ENCODE measurements around the gene BORCS6. TPM values are rescaled to one million over a fixed set of nuclear protein-coding genes. Genes with fewer than 3 reads are reported as not detected.

Gene BORCS6
- total RNA-seq, 1 donor from 2014 or later, result 12.3 TPM

- no peaks in the 10 kb centered on the region for H3K9me3 Mint-ChIP-seq
- H3K36me3 Mint-ChIP-seq (ENCODE audit: low read depth), result peaks cover 2% of the 10 kb centered on the region
- intact Hi-C loops (cut with micrococcal nuclease), result no loop called here
- ChIA-PET CTCF (no interaction called here), POLR2A (interaction anchor here (0.5 to 0.6 kb wide), 2 partner anchors 9 to 704 kb away, joined by 3 to 5 read pairs; no protein-coding TSS in a partner anchor)
- H3K27ac Mint-ChIP-seq, result no peak overlapping the region
- ATAC-seq (ENCODE audit: low read depth) (no peak), DNase-seq (no peak)
- H3K4me1 Mint-ChIP-seq, result peaks cover 8% of the 10 kb centered on the region
- no peak for TF ChIP-seq CTCF (IDR thresholded peaks at IDR 0.05)
- H3K4me3 Mint-ChIP-seq, result no peak overlapping the region
- no peaks in the 10 kb centered on the region for H3K27me3 Mint-ChIP-seq
Observed at GRCh38 chr17:8204761-8205555, 15.0 kb upstream of the BORCS6 start.

GRCh38 chr17:8192070-8192815 lies 2.3 kb upstream of the BORCS6 start:
- ATAC-seq (ENCODE audit: low read depth) (peak; percentile 10), DNase-seq (no peak)
- no peak overlapping the region for H3K27ac Mint-ChIP-seq
- H3K4me1 Mint-ChIP-seq, result peaks cover 18% of the 10 kb centered on the region
- no peak overlapping the region for H3K4me3 Mint-ChIP-seq
- no peaks in the 10 kb centered on the region for H3K27me3 Mint-ChIP-seq
- no peaks in the 10 kb centered on the region for H3K36me3 Mint-ChIP-seq (ENCODE audit: low read depth)
- ChIA-PET CTCF (no interaction called here), POLR2A (interaction anchor here (0.5 to 12.3 kb wide), 11 partner anchors 17 to 1169 kb away, joined by 3 to 365 read pairs (median 5); partner anchors contain the start of genes AURKB, CTC1, PFAS and RANGRF)
- no peak for TF ChIP-seq CTCF (IDR thresholded peaks at IDR 0.05)
- no peaks in the 10 kb centered on the region for H3K9me3 Mint-ChIP-seq
- intact Hi-C loops (cut with micrococcal nuclease), result no loop called here

GRCh38 chr17:8190506-8190905 lies 526 bp upstream of the BORCS6 start:
- POLR2A ChIA-PET, result interaction anchor here (0.6 to 12.3 kb wide), 23 partner anchors 10 to 775 kb away, joined by 3 to 365 read pairs (median 8); partner anchors contain the start of genes AURKB, CTC1, PFAS and PIK3R5
- H3K27ac Mint-ChIP-seq, result peak overlapping the region; percentile 95
- ATAC-seq (ENCODE audit: low read depth), result no peak

GRCh38 chr17:8189041-8189710 lies 804 bp downstream of the BORCS6 start:
- ChIA-PET CTCF (interaction anchor here (3.3 kb wide), 1 partner anchor 32 kb away, joined by 20 read pairs; no protein-coding TSS in a partner anchor), POLR2A (interaction anchor here (0.8 to 12.3 kb wide), 17 partner anchors 8 to 502 kb away, joined by 3 to 365 read pairs (median 13); partner anchors contain the start of genes AURKB, CTC1, PFAS and RANGRF)
- Mint-ChIP-seq H3K27me3 (no peaks in the 10 kb centered on the region), H3K9me3 (no peaks in the 10 kb centered on the region), H3K27ac (peak overlapping the region; percentile 95), H3K36me3 (ENCODE audit: low read depth) (no peaks in the 10 kb centered on the region), H3K4me3 (no peak overlapping the region), H3K4me1 (peaks cover 14% of the 10 kb centered on the region)
- ATAC-seq (ENCODE audit: low read depth) (no peak), DNase-seq (peak; percentile 31)
- no peak for TF ChIP-seq CTCF (IDR thresholded peaks at IDR 0.05)
- intact Hi-C loops (cut with micrococcal nuclease), result no loop called here

More at GRCh38 chr17:8190506-8190905, 526 bp upstream of the BORCS6 start:
- peaks cover 11% of the 10 kb centered on the region for H3K4me1 Mint-ChIP-seq
- H3K9me3 Mint-ChIP-seq, result no peaks in the 10 kb centered on the region
- no peaks in the 10 kb centered on the region for H3K36me3 Mint-ChIP-seq (ENCODE audit: low read depth)
- CTCF ChIA-PET, result interaction anchor here (0.9 to 1.0 kb wide), 2 partner anchors 9 to 56 kb away, joined by 3 read pairs; no protein-coding TSS in a partner anchor
- intact Hi-C loops (cut with micrococcal nuclease), result loop anchor here (1.0 kb wide), 3 partner anchors 10 to 105 kb away; partner anchors contain the start of genes AURKB and SLC25A35
- no peak overlapping the region for H3K4me3 Mint-ChIP-seq
- no peak for DNase-seq
- no peaks in the 10 kb centered on the region for H3K27me3 Mint-ChIP-seq
- no peak for TF ChIP-seq CTCF (IDR thresholded peaks at IDR 0.05)
